Measurements from ENCODE around the gene LOX.
"Not testable (repeated sequence)": the region's sequence is repeated elsewhere in the genome, so short reads cannot be mapped to it uniquely, and the experiment has no call there.

LOX gene

GRCh38 chr5:122095158-122095557 lies 17.1 kb upstream of the LOX start:
- no peak for FAIRE-seq

GRCh38 chr5:122094251-122094650 lies 16.2 kb upstream of the LOX start:
- FAIRE-seq, result not testable (repeated sequence)

GRCh38 chr5:122093415-122094180 lies 15.5 kb upstream of the LOX start:
- no peak for FAIRE-seq

DNA sequence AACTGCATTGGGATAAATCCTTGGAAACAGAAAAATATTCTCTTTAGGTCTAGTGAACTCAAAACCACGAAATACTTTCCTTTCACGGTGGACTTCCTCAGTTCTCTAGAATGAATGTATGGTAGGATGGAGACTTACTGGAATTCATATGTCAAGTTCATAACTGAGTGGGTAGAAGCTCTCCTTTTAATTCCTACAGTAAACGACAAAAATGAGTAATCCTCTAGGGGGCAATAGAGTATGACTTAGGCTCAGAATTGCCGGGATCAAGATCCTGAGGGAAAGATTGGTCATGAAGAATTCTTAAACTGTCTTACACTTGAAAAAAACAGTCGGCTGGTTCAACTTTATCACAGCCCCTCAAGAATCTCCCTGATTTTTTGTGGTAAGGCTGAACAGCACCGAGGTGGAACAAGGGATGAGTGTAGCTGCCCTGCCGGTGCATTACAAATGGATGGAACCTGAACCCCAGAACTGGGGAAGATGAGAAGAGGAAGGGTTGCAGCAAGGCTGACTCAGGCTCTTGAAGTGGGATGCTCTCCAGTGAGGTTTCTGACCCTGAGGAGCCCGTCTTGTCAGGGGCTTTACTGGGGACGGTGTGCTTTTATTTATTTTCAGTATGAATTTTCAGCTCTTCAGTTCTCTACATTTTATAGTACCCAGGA lies 14.0 kb upstream of the LOX start:
- no peak for FAIRE-seq

- FAIRE-seq, result no peak
Observed at GRCh38 chr5:122089096-122090013, 11.3 kb upstream of the LOX start.

- no peak for FAIRE-seq
Observed at GRCh38 chr5:122085041-122085440, 7.0 kb upstream of the LOX start.

DNA sequence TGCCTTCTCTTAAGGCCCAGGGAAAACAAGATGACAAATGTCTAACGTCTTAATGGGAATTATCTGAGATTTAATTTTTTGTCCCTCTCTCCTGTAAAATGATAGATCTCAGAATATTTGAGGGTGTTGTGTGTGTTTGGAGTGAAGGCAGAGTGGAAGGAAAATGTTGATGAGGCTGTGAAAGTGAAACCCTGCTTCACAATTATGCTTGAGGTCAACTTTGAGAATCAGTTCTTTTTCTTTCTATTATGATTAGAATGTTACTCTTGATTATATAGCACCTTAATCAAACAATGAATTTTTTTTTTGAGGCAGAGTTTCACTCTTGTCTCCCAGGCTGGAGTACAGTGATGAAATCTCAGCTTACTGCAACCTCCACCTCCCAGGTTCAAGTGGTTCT lies 5.5 kb upstream of the LOX start:
- FAIRE-seq, result no peak

DNA sequence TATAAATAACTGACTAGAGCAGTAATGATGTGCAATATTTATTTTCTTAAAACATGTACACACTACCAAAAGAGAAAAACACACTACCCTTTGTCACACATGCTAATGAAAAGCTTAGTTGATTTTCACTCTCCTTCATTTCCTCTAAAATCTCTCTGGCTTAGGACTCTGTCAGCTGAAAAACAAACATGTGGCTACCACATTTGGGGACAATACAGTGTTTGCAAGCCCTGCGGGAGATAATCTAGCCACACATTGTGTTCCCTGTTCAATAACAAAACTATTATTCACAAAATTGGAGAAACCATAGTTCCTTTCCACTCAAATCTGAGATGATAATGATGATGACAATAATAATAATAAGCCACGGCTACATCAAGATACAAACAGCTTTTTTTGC lies 3.5 kb upstream of the LOX start:
- no peak for FAIRE-seq

GRCh38 chr5:122077366-122078115 lies 518 bp downstream of the LOX start:
- FAIRE-seq, result no peak

DNA sequence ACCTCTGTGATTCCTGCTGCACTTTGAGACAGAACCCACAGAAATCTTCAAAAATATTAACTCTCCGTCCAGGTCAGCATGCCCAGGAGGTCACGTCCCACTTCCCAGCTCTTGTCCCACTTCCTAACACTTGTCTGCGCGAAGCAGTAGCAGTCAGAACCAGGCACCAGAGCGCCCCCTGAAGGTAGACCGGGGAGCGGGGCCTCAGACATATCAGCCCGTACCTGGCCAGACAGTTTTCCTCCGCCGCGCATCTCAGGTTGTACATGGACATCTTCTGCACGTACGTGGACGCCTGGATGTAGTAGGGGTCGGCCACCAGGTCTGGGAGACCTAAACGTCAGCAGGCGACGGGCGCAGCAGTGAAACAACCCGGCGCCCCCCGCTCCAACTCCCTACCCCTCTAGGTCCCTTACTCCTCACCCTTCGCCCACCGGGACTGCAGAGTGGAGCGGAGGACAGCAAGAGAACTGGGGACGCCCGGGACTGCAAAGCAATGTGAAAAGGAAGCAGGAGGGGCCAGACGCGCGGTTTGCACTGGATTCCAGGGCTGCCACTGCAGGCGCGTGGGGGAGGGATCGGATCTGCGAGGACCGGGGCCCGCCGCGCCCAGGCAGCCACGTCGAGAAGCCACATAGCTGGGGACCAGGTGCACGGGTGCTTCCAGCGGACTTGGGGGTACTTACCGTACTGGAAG lies 1.2 kb downstream of the LOX start:
- no peak for FAIRE-seq

- no peak for FAIRE-seq
Observed at GRCh38 chr5:122076050-122076461, 2.0 kb downstream of the LOX start.

DNA sequence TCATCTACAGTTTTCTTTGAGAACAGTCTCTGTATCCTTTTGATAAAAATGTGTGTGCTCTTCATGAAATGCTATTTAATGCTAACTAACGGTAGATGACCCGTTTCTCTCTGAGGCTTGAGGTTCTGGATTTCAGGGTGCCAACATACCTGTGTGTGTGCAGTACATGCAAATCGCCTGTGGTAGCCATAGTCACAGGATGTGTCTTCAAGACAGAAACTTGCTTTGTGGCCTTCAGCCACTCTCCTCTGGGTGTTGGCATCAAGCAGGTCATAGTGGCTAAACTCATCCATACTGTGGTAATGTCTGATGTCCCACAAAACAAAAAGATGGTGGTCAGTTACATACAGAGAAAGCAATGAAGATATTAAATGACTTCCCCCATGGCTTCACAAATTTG lies 4.2 kb downstream of the LOX start:
- FAIRE-seq, result no peak

DNA sequence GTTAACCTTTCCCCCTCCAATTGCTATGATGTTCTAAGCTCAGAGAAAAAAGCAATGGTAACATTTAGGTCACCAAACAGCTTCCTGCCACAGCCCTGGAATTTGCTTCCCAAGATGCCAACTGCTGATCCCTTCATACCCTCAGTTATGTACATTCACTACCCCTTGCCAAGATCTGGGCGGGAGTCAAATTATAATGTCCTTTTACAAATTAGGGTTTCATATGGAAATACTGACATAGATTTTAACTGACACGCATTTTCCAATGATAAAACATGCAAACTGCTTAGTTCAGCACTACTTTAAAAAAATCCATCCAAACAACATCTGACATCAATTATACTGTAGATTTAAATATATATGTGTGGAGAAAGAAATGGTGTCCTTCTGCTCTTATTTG lies 5.0 kb downstream of the LOX start:
- no peak for FAIRE-seq

DNA sequence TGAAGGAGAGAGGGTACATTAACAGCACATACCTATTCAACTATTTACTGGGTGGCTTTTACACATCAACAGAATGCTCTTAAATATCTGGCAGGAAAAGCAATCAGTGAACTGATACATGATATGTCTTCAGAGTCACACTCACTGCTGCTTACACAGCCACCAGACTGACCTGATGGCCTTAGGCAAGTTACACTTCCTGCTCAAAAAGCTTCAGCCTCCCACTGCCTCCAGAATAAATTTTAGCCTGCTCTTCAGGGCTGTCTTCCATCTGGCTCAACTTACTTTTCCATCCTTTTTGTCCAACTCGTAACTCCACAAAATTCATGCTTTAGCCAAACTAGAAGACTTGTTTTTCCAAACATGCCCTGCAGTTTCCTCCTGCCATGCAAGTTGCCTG lies 10.7 kb downstream of the LOX start:
- FAIRE-seq, result no peak

- no peak for FAIRE-seq
Observed at GRCh38 chr5:122064992-122065391, 13.1 kb downstream of the LOX start.

- FAIRE-seq, result no peak
Observed at GRCh38 chr5:122063836-122064235, 14.2 kb downstream of the LOX start.

- FAIRE-seq, result no peak
Observed at GRCh38 chr5:122062205-122062604, 15.9 kb downstream of the LOX start.

- no peak for FAIRE-seq
Observed at GRCh38 chr5:122056913-122057312, 21.1 kb downstream of the LOX start.

DNA sequence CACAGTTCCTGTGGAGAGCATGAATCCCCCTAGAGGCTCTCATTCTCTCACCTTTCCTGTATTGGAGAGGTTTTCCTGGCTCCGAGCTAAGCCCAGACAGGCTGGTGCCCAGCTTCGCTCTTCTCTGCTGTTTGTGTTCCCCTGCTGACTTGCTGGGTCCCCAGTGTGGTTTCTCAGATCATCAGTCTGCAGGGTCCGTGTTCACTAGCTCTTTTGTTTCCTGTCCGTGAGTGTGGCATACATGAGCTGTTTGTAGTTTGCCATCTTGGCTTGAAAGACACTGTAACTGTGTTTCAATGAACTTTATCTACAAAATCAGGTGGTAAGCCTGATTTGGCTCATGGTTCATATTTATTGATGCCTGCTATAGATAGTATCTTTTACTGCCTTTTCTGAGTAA lies 23.8 kb downstream of the LOX start:
- FAIRE-seq, result no peak

DNA sequence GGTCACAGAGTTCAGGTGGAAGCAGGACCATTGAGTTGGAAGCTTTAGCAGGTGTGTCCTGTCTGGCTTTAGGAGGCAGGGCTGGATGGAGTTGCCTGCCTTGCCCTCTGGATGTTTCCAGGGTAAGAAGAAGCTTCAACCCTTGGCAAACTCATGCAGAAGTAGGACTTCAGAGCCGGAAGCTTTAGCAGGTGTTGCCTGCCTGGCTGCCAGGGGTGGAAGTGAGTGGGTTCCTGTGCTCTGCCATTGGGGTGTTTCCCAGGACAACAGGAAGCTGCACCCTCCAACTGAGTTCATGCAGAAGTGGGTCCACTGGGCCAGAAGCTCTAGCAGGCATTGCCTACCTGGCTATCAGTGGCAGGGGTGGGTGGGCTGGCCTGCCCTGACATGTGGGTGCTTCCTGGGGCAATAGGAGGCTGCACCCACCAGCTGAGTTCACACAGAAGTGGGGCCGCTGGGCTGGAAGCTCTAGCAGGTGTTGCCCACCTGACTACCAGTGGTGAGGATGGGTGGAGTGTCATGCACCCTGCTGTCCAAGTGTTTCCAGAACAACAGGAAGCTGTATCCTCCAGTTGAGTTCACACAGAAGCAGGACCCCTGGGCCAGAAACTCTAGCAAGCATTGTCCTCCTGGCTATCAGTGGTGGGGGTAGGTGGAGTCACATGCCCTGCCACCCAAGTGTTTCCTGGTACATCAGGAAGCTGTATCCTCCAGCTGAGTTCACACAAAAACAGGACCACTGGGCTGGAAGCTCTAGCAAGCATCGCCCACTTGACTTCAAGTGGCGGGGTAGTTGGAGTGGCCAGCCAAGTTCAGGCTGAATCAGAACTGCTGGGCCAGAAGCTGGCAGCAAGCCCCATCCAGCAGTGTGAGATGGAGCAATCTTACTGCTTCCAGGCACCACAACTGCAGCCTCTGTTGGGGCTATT lies 24.6 kb downstream of the LOX start:
- no peak for FAIRE-seq

GRCh38 chr5:122051569-122051968 lies 26.5 kb downstream of the LOX start:
- FAIRE-seq, result no peak

All from endometrium (tissue), 2 donors.